RWPE2 (cell line): Measurements from ENCODE around the gene DCTD.

Source experiments
- ATAC-seq: fragments of 200-7000 bp; cut with Tn5 transposase; 3 replicates; pipeline ENCODE4 v1.9.1; 2021; ENCODE audit warnings: low read depth
- DNase-seq: peaks from one replicate; pipeline ENCODE4 v3.0.0-alpha.2; 2020; ENCODE audit warnings: low spot score
- H3K27ac ChIP-seq: fragments of 450-650 bp; 2 replicates; pipeline ENCODE4 v1.5.1; 2017; ENCODE audit warnings: mild to moderate bottlenecking; ENCODE audit not compliant: poor library complexity, severe bottlenecking
- H3K27me3 ChIP-seq: fragments of 250-450 bp; sonication (Bioruptor Pico); 2 replicates; pipeline ENCODE4 v1.5.1; 2021; ENCODE audit warnings: mild to moderate bottlenecking, moderate library complexity; ENCODE audit not compliant: insufficient read depth, poor library complexity, severe bottlenecking
- H3K36me3 ChIP-seq: fragments of 250-450 bp; sonication (Bioruptor Pico); 2 replicates; pipeline ENCODE4 v1.5.1; 2020; ENCODE audit warnings: low read depth, mild to moderate bottlenecking, moderate library complexity
- H3K4me1 ChIP-seq: fragments of 250-450 bp; sonication (Bioruptor Pico); 2 replicates; pipeline ENCODE4 v1.5.1; 2021; ENCODE audit warnings: mild to moderate bottlenecking, moderate library complexity; ENCODE audit not compliant: insufficient read depth, poor library complexity, severe bottlenecking
- H3K4me3 ChIP-seq: fragments of 250-450 bp; sonication (Bioruptor Pico); 2 replicates; pipeline ENCODE4 v1.5.1; 2021; ENCODE audit warnings: mild to moderate bottlenecking, moderate library complexity; ENCODE audit not compliant: severe bottlenecking
- H3K9me3 ChIP-seq: fragments of 250-450 bp; sonication (Bioruptor Pico); 2 replicates; pipeline ENCODE4 v1.5.1; 2021; ENCODE audit warnings: mild to moderate bottlenecking, moderate library complexity; ENCODE audit not compliant: severe bottlenecking
- CTCF ChIP-seq: fragments of 450-650 bp; IDR thresholded peaks from one replicate; pipeline ENCODE4 v1.5.1; 2017; ENCODE audit warnings: mild to moderate bottlenecking, moderate library complexity; ENCODE audit not compliant: poor library complexity, severe bottlenecking

The DCTD gene

GRCh38 chr4:182855877-182856276 lies 61.3 kb downstream of the DCTD start:
- H3K27me3 ChIP-seq, result no peaks in the 10 kb centered on the region
- H3K4me3 ChIP-seq, result no peak overlapping the region
- no peak for TF ChIP-seq CTCF
- H3K9me3 ChIP-seq, result no peaks in the 10 kb centered on the region
- DNase-seq (no peak), ATAC-seq (no peak)
- H3K4me1 ChIP-seq, result no peaks in the 10 kb centered on the region
- H3K27ac ChIP-seq, result no peak overlapping the region
- no peaks in the 10 kb centered on the region for H3K36me3 ChIP-seq

GRCh38 chr4:182855312-182855711 lies 61.9 kb downstream of the DCTD start:
- no peak overlapping the region for H3K4me3 ChIP-seq
- H3K36me3 ChIP-seq, result no peaks in the 10 kb centered on the region
- H3K27me3 ChIP-seq, result no peaks in the 10 kb centered on the region
- no peaks in the 10 kb centered on the region for H3K4me1 ChIP-seq
- ATAC-seq (no peak), DNase-seq (no peak)
- TF ChIP-seq CTCF, result no peak
- H3K9me3 ChIP-seq, result no peaks in the 10 kb centered on the region
- H3K27ac ChIP-seq, result no peak overlapping the region

- TF ChIP-seq CTCF, result no peak
- no peaks in the 10 kb centered on the region for H3K9me3 ChIP-seq
- ATAC-seq (no peak), DNase-seq (no peak)
- no peaks in the 10 kb centered on the region for H3K27me3 ChIP-seq
- H3K27ac ChIP-seq, result no peak overlapping the region
- H3K4me3 ChIP-seq, result no peak overlapping the region
- H3K36me3 ChIP-seq, result no peaks in the 10 kb centered on the region
- no peaks in the 10 kb centered on the region for H3K4me1 ChIP-seq
Measured at GRCh38 chr4:182854466-182854865, 62.7 kb downstream of the DCTD start.

- Histone ChIP-seq H3K4me1 (no peaks in the 10 kb centered on the region), H3K27me3 (no peaks in the 10 kb centered on the region), H3K27ac (no peak overlapping the region), H3K36me3 (no peaks in the 10 kb centered on the region), H3K4me3 (no peak overlapping the region), H3K9me3 (no peaks in the 10 kb centered on the region)
- no peak for ATAC-seq
- no peak for TF ChIP-seq CTCF
- no peak for DNase-seq
Measured at GRCh38 chr4:182853731-182854330, 63.4 kb downstream of the DCTD start.

- no peak for DNase-seq
- Histone ChIP-seq H3K36me3 (no peaks in the 10 kb centered on the region), H3K9me3 (no peaks in the 10 kb centered on the region), H3K4me1 (no peaks in the 10 kb centered on the region), H3K27ac (no peak overlapping the region), H3K4me3 (no peak overlapping the region), H3K27me3 (no peaks in the 10 kb centered on the region)
- ATAC-seq, result no peak
- TF ChIP-seq CTCF, result no peak
Measured at GRCh38 chr4:182848685-182849084, 68.5 kb downstream of the DCTD start.
